GM12878 (cell line): ENCODE measurements around the gene EMP2. TPM values are rescaled to one million over a fixed set of nuclear protein-coding genes. Genes with fewer than 3 reads are reported as not detected.

ENCODE experiments used
- ATAC-seq: fragments of 200-7000 bp; cut with Tn5 transposase; 3 replicates; pipeline ENCODE4 v1.9.1; 2020; ENCODE audit warnings: mild to moderate bottlenecking, moderate library complexity
- BruUV-seq: library from RNA; stranded (reverse); fragments of 400-500 nt; replicated peaks from 2 replicates; lab custom pipeline; 2021; lab: Mats Ljungman, UMichigan
- CTCF ChIA-PET: fragments of 300-600 bp; sonication (Branson Sonifier 250); formaldehyde crosslinking; extraction: SDS; loops from one replicate; lab custom pipeline; 2021; ENCODE audit warnings: inconsistent platforms; lab: Yijun Ruan, JAX
- POLR2A ChIA-PET: fragments of 350-600 bp; formaldehyde crosslinking; extraction: SDS; loops from one replicate; lab custom pipeline; 2021; ENCODE audit warnings: inconsistent platforms; lab: Charles Lee
- RAD21 ChIA-PET: fragments of 300-600 bp; sonication (Branson Sonifier 250); formaldehyde crosslinking; loops from one replicate; lab custom pipeline; 2023; ENCODE audit warnings: antibody characterized with exemption; ENCODE audit not compliant: unreplicated experiment; lab: Charles Lee
- SMC1A ChIA-PET: fragments of 300-600 bp; sonication (Branson Sonifier 250); formaldehyde crosslinking; loops from one replicate; lab custom pipeline; 2023; ENCODE audit not compliant: unreplicated experiment, uncharacterized antibody; lab: Charles Lee
- DNase-seq: peaks from one replicate; pipeline ENCODE4 v3.0.0-alpha.2; 2011; ENCODE audit warnings: low read depth, low spot score
- FAIRE-seq: peaks from 3 replicates; lab custom pipeline; 2011; peaks lifted over from hg19 to GRCh38; lab: Jason Lieb, UNC
- H2AFZ ChIP-seq: 2 replicates; pipeline ENCODE4 v1.6.0; 2011; ENCODE audit warnings: low read depth, low read length, control low read depth; ENCODE audit not compliant: control insufficient read depth
- H3K27ac ChIP-seq: 2 replicates; pipeline ENCODE4 v1.5.1; 2011; ENCODE audit warnings: control low read depth; ENCODE audit not compliant: control insufficient read depth, insufficient read depth
- H3K27me3 ChIP-seq, 2 experiments: replicated peaks in 1 of 2; 2 replicates each; pipeline versions ENCODE4 v1.6.0 to v1.6.1; 2011; ENCODE audit warnings: low read length in 1 of 2; ENCODE audit not compliant: control insufficient read depth in 2 of 2, insufficient read depth in 2 of 2
- H3K36me3 ChIP-seq, 2 experiments: 2 replicates each; pipeline ENCODE4 v1.5.1; 2011; ENCODE audit warnings: low read length in 1 of 2; ENCODE audit not compliant: control insufficient read depth in 2 of 2, insufficient read depth in 2 of 2
- H3K4me1 ChIP-seq: 2 replicates; pipeline ENCODE4 v1.6.1; 2011; ENCODE audit warnings: mild to moderate bottlenecking, low read length, moderate library complexity, mixed read lengths; ENCODE audit not compliant: control insufficient read depth, insufficient read depth
- H3K4me2 ChIP-seq: 2 replicates; pipeline ENCODE4 v1.6.0; 2011; ENCODE audit warnings: control low read depth; ENCODE audit not compliant: control insufficient read depth, insufficient read depth
- H3K4me3 ChIP-seq: fragments of 200-600 bp; sonication (generic); 2 replicates; pipeline ENCODE4 v1.5.1; 2016
- H3K79me2 ChIP-seq: 2 replicates; pipeline ENCODE4 v1.6.0; 2011; ENCODE audit warnings: low read length; ENCODE audit not compliant: control insufficient read depth, insufficient read depth
- H3K9ac ChIP-seq: 2 replicates; pipeline ENCODE4 v1.8.0; 2011; ENCODE audit warnings: low read length, control low read depth, mixed read lengths; ENCODE audit not compliant: control insufficient read depth, insufficient read depth
- H3K9me3 ChIP-seq: replicated peaks from 3 replicates; pipeline ENCODE4 v1.5.1; 2011; ENCODE audit warnings: mild to moderate bottlenecking, low read length; ENCODE audit not compliant: control insufficient read depth, insufficient read depth
- H4K20me1 ChIP-seq: 2 replicates; pipeline ENCODE4 v1.6.0; 2011; ENCODE audit not compliant: control insufficient read depth, insufficient read depth
- CBX3 ChIP-seq: fragments of 200-600 bp; sonication (generic); IDR thresholded peaks from 2 replicates; pipeline ENCODE4 v1.6.1; 2016; ENCODE audit warnings: low read depth, borderline replicate concordance
- CUX1 ChIP-seq: IDR thresholded peaks from 2 replicates; pipeline ENCODE4 v1.6.1; 2012; ENCODE audit warnings: improper control_type of control experiment, low read depth, low read length; ENCODE audit not compliant: insufficient replicate concordance
- KLF5 ChIP-seq: fragments of 450-650 bp; IDR thresholded peaks from 2 replicates; pipeline ENCODE4 v1.6.1; 2014; ENCODE audit warnings: mild to moderate bottlenecking; ENCODE audit not compliant: partially characterized antibody
- MLLT1 ChIP-seq: fragments of 450-650 bp; IDR thresholded peaks from 2 replicates; pipeline ENCODE4 v1.6.1; 2016; ENCODE audit warnings: mild to moderate bottlenecking
- NR2C2 ChIP-seq: IDR thresholded peaks from 2 replicates; pipeline ENCODE4 v1.6.1; 2011; ENCODE audit warnings: borderline replicate concordance, low read depth; ENCODE audit not compliant: control insufficient read depth, insufficient read length
- PAX8 ChIP-seq: fragments of 450-650 bp; IDR thresholded peaks from 2 replicates; pipeline ENCODE4 v1.6.1; 2017; ENCODE audit warnings: mild to moderate bottlenecking, moderate library complexity
- USF1 ChIP-seq: IDR thresholded peaks from 2 replicates; pipeline ENCODE4 v1.6.1; 2011; ENCODE audit warnings: borderline replicate concordance, low read depth, mild to moderate bottlenecking, moderate library complexity, mixed read lengths, low read length; ENCODE audit not compliant: insufficient read depth; ENCODE audit errors: extremely low read length
- WRNIP1 ChIP-seq: IDR thresholded peaks from 2 replicates; pipeline ENCODE4 v1.6.1; 2011; ENCODE audit warnings: low read depth, low read length, improper control_type of control experiment, borderline replicate concordance
- ZBTB4 ChIP-seq: fragments of 450-650 bp; formaldehyde crosslinking; IDR thresholded peaks from 2 replicates; pipeline ENCODE4 v1.4.0; 2022; ENCODE audit warnings: mild to moderate bottlenecking, moderate library complexity
- WGBS: methylation state at CpG from one replicate; pipeline ENCODE4 v1.1.6; 2016; ENCODE audit warnings: low lambda C conversion rate; ENCODE audit not compliant: insufficient replicate concordance, insufficient coverage; ENCODE audit errors: missing lambda C conversion rate; 5-methylcytosine and 5-hydroxymethylcytosine counted together
- in situ Hi-C: fragments of 300-500 bp; cut with MboI; formaldehyde crosslinking; loops from 9 replicates; pipeline ENCODE4 v1.14.3; 2018; ENCODE audit warnings: mixed read lengths
- intact Hi-C: fragments of 100-400 bp; cut with micrococcal nuclease; formaldehyde crosslinking; loops from one replicate; pipeline ENCODE4 v1.14.2; 2022; ENCODE audit not compliant: unreplicated experiment
- polyA plus RNA-seq, 11 experiments: library from polyadenylated mRNA; depleted of rRNA in 4 of 11; unstranded in 6 of 11; stranded (reverse) in 5 of 11; fragments of >200 nt; fragmentation: Nextera tagmentation in 4 of 11; fragmentation: Illumina TruSeq in 1 of 11; extraction: Ambion mirVana in 4 of 11; extraction: Trizol in 1 of 11; gene quantifications; 1 replicate in 1 of 11; 2 replicates in 10 of 11; pipeline versions ENCODE4 v1.2.1 to v1.2.3, GENCODE V29; 2011 to 2016; ENCODE audit warnings: inconsistent platforms in 2 of 11, missing spikeins in 2 of 11, low read depth in 1 of 11
- total RNA-seq, 4 experiments: library from RNA; depleted of rRNA in 3 of 4; stranded (reverse); fragments of >200 nt in 3 of 4; fragmentation: Illumina TruSeq in 1 of 4; extraction: Trizol in 1 of 4; gene quantifications; 2 replicates each; pipeline versions ENCODE4 v1.2.1 to v1.2.3, GENCODE V29; 2013 to 2021

The EMP2 gene
- total and polyA plus RNA-seq, 10 of the 15 experiments (the other 5 are each of a cell fraction or from before 2014, with no cell fraction given): 0.41 to 10.4 (median 3.8) TPM

- no peak for TF ChIP-seq ZBTB4 (CRISPR knock-in tag)
- TF ChIP-seq USF1: no peak
Measured at GRCh38 chr16:10558746-10559641, 21.4 kb downstream of the EMP2 start (continued).

GRCh38 chr16:10558305-10558704 lies 22.1 kb downstream of the EMP2 start:
- Histone ChIP-seq H2AFZ (no peak overlapping the region), H3K4me2 (no peak overlapping the region), H3K27me3 (no peaks in the 10 kb centered on the region), H3K4me3 (no peak overlapping the region), H3K27ac (no peak overlapping the region), H3K4me1 (0 out of 2 replicates have a peak, but pooled peaks cover 1% of the 10 kb centered on the region), H3K9me3 (peaks cover 4% of the 10 kb centered on the region; the same call in 2 of the 3 replicates), H4K20me1 (no peaks in the 10 kb centered on the region), H3K79me2 (no peaks in the 10 kb centered on the region), H3K9ac (no peak overlapping the region), H3K36me3 (no peaks in the 10 kb centered on the region)
- intact Hi-C loops: no loop called here
- RAD21 ChIA-PET: no interaction called here
- ATAC-seq (no peak), FAIRE-seq (no peak), DNase-seq (no peak)
- CTCF ChIA-PET: interaction anchor here (0.7 kb wide), 1 partner anchor 46 kb away, joined by 4 read pairs; no protein-coding TSS in a partner anchor
- no TSS peak for BruUV-seq
- SMC1A ChIA-PET: no interaction called here
- POLR2A ChIA-PET: no interaction called here
- in situ Hi-C loops: no loop called here
- 44% methylated on average over 7 of the region's 7 CpGs for WGBS
- TF ChIP-seq MLLT1 (no peak), NR2C2 (no peak), CBX3 (no peak), WRNIP1 (no peak), PAX8 (no peak), KLF5 (no peak), CUX1 (no peak)
